GM23338 (cell line): ENCODE data around the gene SLC35F2. TPM values are rescaled to one million over a fixed set of nuclear protein-coding genes. Genes with fewer than 3 reads are reported as not detected.

Experiments
- ATAC-seq: fragments of 200-7000 bp; cut with Tn5 transposase; 3 replicates; pipeline ENCODE4 v1.9.1; 2020
- DNase-seq: peaks from one replicate; pipeline ENCODE4 v3.0.0-alpha.2; 2015; ENCODE audit warnings: low spot score
- H2AFZ ChIP-seq: fragments of 200-600 bp; sonication (generic); 2 replicates; pipeline ENCODE4 v1.8.0; 2016; ENCODE audit warnings: antibody characterized with exemption, mild to moderate bottlenecking, moderate library complexity
- H3F3A ChIP-seq: fragments of 200-600 bp; sonication (generic); replicated peaks from 2 replicates; pipeline ENCODE4 v1.8.0; 2017; ENCODE audit warnings: antibody characterized with exemption, mixed run types, low read depth
- H3K27ac ChIP-seq: fragments of 200-600 bp; sonication (generic); 2 replicates; pipeline ENCODE4 v1.6.1; 2016; ENCODE audit warnings: low read depth
- H3K27me3 ChIP-seq: fragments of 200-600 bp; sonication (generic); 2 replicates; pipeline ENCODE4 v1.8.0; 2016; ENCODE audit warnings: mild to moderate bottlenecking, mixed run types, moderate library complexity; ENCODE audit not compliant: insufficient read depth
- H3K36me3 ChIP-seq: fragments of 200-600 bp; sonication (generic); 2 replicates; pipeline ENCODE4 v1.8.0; 2016; ENCODE audit warnings: mild to moderate bottlenecking; ENCODE audit not compliant: insufficient read depth
- H3K4me1 ChIP-seq: fragments of 200-600 bp; sonication (generic); 2 replicates; pipeline ENCODE4 v1.8.0; 2016; ENCODE audit warnings: mild to moderate bottlenecking, moderate library complexity; ENCODE audit not compliant: insufficient read depth
- H3K4me2 ChIP-seq: fragments of 200-600 bp; sonication (generic); 2 replicates; pipeline ENCODE4 v1.7.1; 2017; ENCODE audit warnings: mixed run types
- H3K4me3 ChIP-seq: fragments of 200-600 bp; sonication (generic); 2 replicates; pipeline ENCODE4 v1.6.1; 2016; ENCODE audit warnings: mixed run types
- H3K79me2 ChIP-seq: fragments of 200-600 bp; sonication (generic); replicated peaks from 2 replicates; pipeline ENCODE4 v1.8.0; 2017; ENCODE audit warnings: mild to moderate bottlenecking; ENCODE audit not compliant: insufficient read depth
- H3K9me2 ChIP-seq: fragments of 200-600 bp; sonication (generic); 2 replicates; pipeline ENCODE4 v1.8.0; 2017; ENCODE audit not compliant: insufficient read depth
- H4K20me1 ChIP-seq: fragments of 200-600 bp; sonication (generic); replicated peaks from 2 replicates; pipeline ENCODE4 v1.8.0; 2017; ENCODE audit warnings: mild to moderate bottlenecking; ENCODE audit not compliant: insufficient read depth
- H3K27ac Mint-ChIP-seq: 2 replicates; pipeline ENCODE4 v1.8.0; 2020; ENCODE audit warnings: inconsistent platforms, mild to moderate bottlenecking, moderate library complexity, mixed read lengths
- H3K27me3 Mint-ChIP-seq: 3 replicates; pipeline ENCODE4 v1.8.0; 2022; ENCODE audit warnings: low read depth, mild to moderate bottlenecking, moderate library complexity, mixed read lengths, inconsistent platforms; ENCODE audit not compliant: insufficient read depth, poor library complexity
- H3K36me3 Mint-ChIP-seq: 3 replicates; pipeline ENCODE4 v1.8.0; 2021; ENCODE audit warnings: low read depth, mild to moderate bottlenecking, inconsistent platforms, moderate library complexity, mixed read lengths
- H3K4me1 Mint-ChIP-seq: 3 replicates; pipeline ENCODE4 v1.8.0; 2020; ENCODE audit warnings: mild to moderate bottlenecking, inconsistent platforms, mixed read lengths
- H3K4me3 Mint-ChIP-seq: 3 replicates; pipeline ENCODE4 v1.8.0; 2021; ENCODE audit warnings: moderate library complexity, mild to moderate bottlenecking, inconsistent platforms, mixed read lengths
- H3K9me3 Mint-ChIP-seq: 3 replicates; pipeline ENCODE4 v1.8.0; 2020; ENCODE audit warnings: moderate library complexity, mild to moderate bottlenecking, inconsistent platforms, mixed read lengths
- CTCF ChIP-seq, 2 experiments: fragments of 200-600 bp in 1 of 2; sonication (generic) in 1 of 2; conservative IDR thresholded peaks; 2 replicates each; pipeline versions ENCODE4 v1.5.1 to v1.6.1; 2016 to 2017; ENCODE audit warnings: antibody characterized with exemption in 2 of 2, low read depth in 2 of 2, mild to moderate bottlenecking in 2 of 2, moderate library complexity in 1 of 2
- EZH2 ChIP-seq: fragments of 200-600 bp; sonication (generic); IDR thresholded peaks from one replicate; pipeline ENCODE4 v1.8.0; 2017; ENCODE audit warnings: antibody characterized with exemption, mild to moderate bottlenecking, low read depth; ENCODE audit not compliant: unreplicated experiment
- EZH2phosphoT487 ChIP-seq: fragments of 200-600 bp; sonication (generic); IDR thresholded peaks from one replicate; pipeline ENCODE4 v1.8.1; 2018; ENCODE audit warnings: antibody characterized with exemption; ENCODE audit not compliant: unreplicated experiment
- JUNB ChIP-seq: IDR thresholded peaks from one replicate; pipeline ENCODE4 v1.6.1; 2016; ENCODE audit warnings: antibody characterized with exemption; ENCODE audit not compliant: unreplicated experiment
- NANOG ChIP-seq: IDR thresholded peaks from 2 replicates; pipeline ENCODE4 v1.6.1; 2016; ENCODE audit warnings: antibody characterized with exemption, borderline replicate concordance
- POLR2AphosphoS5 ChIP-seq: IDR thresholded peaks from 2 replicates; pipeline ENCODE4 v1.6.1; 2016; ENCODE audit warnings: antibody characterized with exemption, low read depth
- ZNF331 ChIP-seq: fragments of 250-450 bp; sonication (Bioruptor Pico); IDR thresholded peaks from 2 replicates; pipeline ENCODE4 v1.5.0; 2020; ENCODE audit warnings: low read depth, mild to moderate bottlenecking, moderate library complexity
- ZNF462 ChIP-seq: fragments of 250-450 bp; sonication (Bioruptor Pico); IDR thresholded peaks from 2 replicates; pipeline ENCODE4 v1.5.0; 2020; ENCODE audit warnings: mild to moderate bottlenecking, moderate library complexity
- polyA plus RNA-seq: library from polyadenylated mRNA; unstranded; fragments of >200 nt; fragmentation: Nextera tagmentation; extraction: Ambion mirVana; gene quantifications from 2 replicates; pipeline ENCODE4 v1.2.1, GENCODE V29; 2016
- total RNA-seq: library from RNA; depleted of rRNA; stranded (reverse); fragments of >200 nt; shearing (Covaris generic); gene quantifications from 2 replicates; pipeline ENCODE4 v1.2.3, GENCODE V29; 2014

Gene SLC35F2
- total and polyA plus RNA-seq, 2 experiments from 2014 or later = 25.2 to 32.5 TPM

- TF ChIP-seq ZNF462 (CRISPR knock-in tag) (no peak), NANOG (no peak), JUNB (no peak)
Measured at GRCh38 chr11:107851704-107852310, 6.8 kb downstream of the SLC35F2 start (continued).

DNA sequence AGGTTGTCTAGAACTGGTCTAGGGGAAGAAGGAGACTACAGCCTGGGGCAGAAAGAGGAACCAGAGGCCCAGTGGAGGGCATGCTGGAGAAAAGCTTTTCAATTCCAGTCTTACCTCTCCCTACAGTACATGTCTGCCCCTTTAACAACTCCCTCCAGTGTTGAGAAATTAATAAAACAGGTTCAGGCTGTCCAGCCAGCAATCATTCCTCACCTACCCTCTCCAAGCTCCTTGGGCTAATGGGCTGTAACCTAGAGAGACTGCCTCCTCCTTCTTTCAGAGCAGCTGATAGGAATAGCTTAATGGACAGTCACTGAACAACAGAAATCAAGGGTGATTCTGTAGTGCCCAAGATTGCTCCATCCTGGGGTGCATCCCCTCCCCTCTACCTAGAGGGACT is 8.8 kb downstream of the SLC35F2 start:
- H3K4me1 ChIP-seq = 0 out of 2 replicates have a peak, but pooled peaks cover 3% of the 10 kb centered on the region
- H3K4me3 ChIP-seq = no peak overlapping the region
- no peak overlapping the region for H3K4me2 ChIP-seq
- DNase-seq (no peak), ATAC-seq (no peak)
- peaks cover 78% of the 10 kb centered on the region for H3K79me2 ChIP-seq
- no peaks in the 10 kb centered on the region; the same call in 2 of the 3 replicates for H3K36me3 Mint-ChIP-seq
- no peaks in the 10 kb centered on the region for H3K27me3 ChIP-seq
- peaks cover 6% of the 10 kb centered on the region for H3K27me3 Mint-ChIP-seq
- no peaks in the 10 kb centered on the region for H3K9me3 Mint-ChIP-seq
- no peaks in the 10 kb centered on the region for H3K36me3 ChIP-seq
- no peak overlapping the region for H3K27ac Mint-ChIP-seq
- no peak overlapping the region for H3K4me3 Mint-ChIP-seq
- H3K4me1 Mint-ChIP-seq = peaks cover 16% of the 10 kb centered on the region
- H4K20me1 ChIP-seq = peaks cover 15% of the 10 kb centered on the region
- H3K27ac ChIP-seq = no peak overlapping the region
- no peak overlapping the region for H2AFZ ChIP-seq
- H3F3A ChIP-seq = no peaks in the 10 kb centered on the region
- H3K9me2 ChIP-seq = no peaks in the 10 kb centered on the region
- TF ChIP-seq EZH2phosphoT487 (no peak), ZNF331 (CRISPR knock-in tag) (no peak), POLR2AphosphoS5 (no peak), EZH2 (no peak), NANOG (no peak), CTCF (conservative IDR thresholded peaks at IDR 0.05; ENCODE audit: low read depth in 2 of 2) (no peak)
